IMR-90 (cell line): Measurements from ENCODE around the gene ZBTB40. TPM values are rescaled to one million over a fixed set of nuclear protein-coding genes. Genes with fewer than 3 reads are reported as not detected.

Source experiments
- ATAC-seq: fragments of 200-7000 bp; cut with Tn5 transposase; 2 replicates; pipeline ENCODE4 v1.9.1; 2020; ENCODE audit warnings: low read depth, mild to moderate bottlenecking, moderate library complexity
- BruUV-seq: library from RNA; stranded (reverse); fragments of 400-500 nt; replicated peaks from 2 replicates; lab custom pipeline; 2021; lab: Mats Ljungman, UMichigan
- CTCF ChIA-PET: fragments of 300-600 bp; formaldehyde crosslinking; extraction: SDS; loops from one replicate; lab custom pipeline; 2021; ENCODE audit warnings: antibody characterized with exemption; lab: Yijun Ruan, JAX
- POLR2A ChIA-PET: fragments of 300-600 bp; sonication (Branson Sonifier 250); formaldehyde crosslinking; loops from one replicate; lab custom pipeline; 2022; ENCODE audit warnings: antibody characterized with exemption; ENCODE audit not compliant: unreplicated experiment; lab: Charles Lee
- DNase-seq: peaks from one replicate; pipeline ENCODE4 v3.0.0; 2013
- H2AFZ ChIP-seq: replicated peaks from 2 replicates; pipeline ENCODE3; 2013; ENCODE audit warnings: low read length, mild to moderate bottlenecking; ENCODE audit not compliant: poor library complexity
- H2AK5ac ChIP-seq: 2 replicates; pipeline ENCODE4 v1.6.1; 2013; ENCODE audit warnings: low read depth, low read length, inconsistent platforms
- H2AK9ac ChIP-seq: replicated peaks from 2 replicates; pipeline ENCODE3; 2013; ENCODE audit warnings: mild to moderate bottlenecking, low read depth, low read length, moderate library complexity; ENCODE audit not compliant: poor library complexity
- H2BK120ac ChIP-seq: 2 replicates; pipeline ENCODE4 v1.6.1; 2013; ENCODE audit warnings: low read depth, low read length, inconsistent platforms
- H2BK15ac ChIP-seq: 3 replicates; pipeline ENCODE4 v1.6.1; 2013; ENCODE audit warnings: low read depth, low read length, inconsistent platforms
- H2BK20ac ChIP-seq: 2 replicates; pipeline ENCODE4 v1.6.1; 2013; ENCODE audit warnings: low read depth, mild to moderate bottlenecking, inconsistent platforms, low read length, moderate library complexity
- H2BK5ac ChIP-seq: 2 replicates; pipeline ENCODE4 v1.6.1; 2013; ENCODE audit warnings: mild to moderate bottlenecking, low read depth, low read length, inconsistent platforms; ENCODE audit not compliant: poor library complexity, severe bottlenecking
- H3K14ac ChIP-seq: replicated peaks from 2 replicates; pipeline ENCODE4 v1.6.1; 2013; ENCODE audit warnings: low read depth, low read length, inconsistent platforms
- H3K18ac ChIP-seq: 2 replicates; pipeline ENCODE4 v1.6.1; 2013; ENCODE audit warnings: low read depth, low read length, control low read depth
- H3K23ac ChIP-seq: 2 replicates; pipeline ENCODE4 v1.6.1; 2013; ENCODE audit warnings: low read depth, low read length, inconsistent platforms
- H3K27ac ChIP-seq: 2 replicates; pipeline ENCODE4 v1.5.1; 2013; ENCODE audit warnings: mild to moderate bottlenecking, control low read depth, low read length; ENCODE audit not compliant: insufficient read depth
- H3K27me3 ChIP-seq: 2 replicates; pipeline ENCODE4 v1.6.1; 2013; ENCODE audit warnings: low read length; ENCODE audit not compliant: control insufficient read depth, insufficient read depth
- H3K36me3 ChIP-seq: 2 replicates; pipeline ENCODE4 v1.6.1; 2013; ENCODE audit warnings: low read length, mixed read lengths; ENCODE audit not compliant: control insufficient read depth, insufficient read depth
- H3K4ac ChIP-seq: 2 replicates; pipeline ENCODE4 v1.6.1; 2013; ENCODE audit warnings: low read depth, low read length, inconsistent platforms
- H3K4me1 ChIP-seq: 2 replicates; pipeline ENCODE4 v1.6.1; 2013; ENCODE audit warnings: low read length, mixed read lengths; ENCODE audit not compliant: control insufficient read depth, insufficient read depth
- H3K4me2 ChIP-seq: 2 replicates; pipeline ENCODE4 v1.6.1; 2013; ENCODE audit warnings: low read depth, mild to moderate bottlenecking, control low read depth, low read length, moderate library complexity
- H3K4me3 ChIP-seq: 2 replicates; pipeline ENCODE4 v1.5.1; 2013; ENCODE audit warnings: low read depth, mild to moderate bottlenecking, control low read depth, low read length, moderate library complexity; ENCODE audit not compliant: insufficient read depth
- H3K56ac ChIP-seq: 2 replicates; pipeline ENCODE4 v1.6.1; 2013; ENCODE audit warnings: low read length, inconsistent platforms; ENCODE audit not compliant: insufficient read depth; ENCODE audit errors: extremely low read depth
- H3K79me1 ChIP-seq, 2 experiments: 2 replicates each; pipeline ENCODE4 v1.6.1; 2013; ENCODE audit warnings: low read length in 2 of 2, inconsistent platforms in 1 of 2, low read depth in 1 of 2
- H3K9ac ChIP-seq: 2 replicates; pipeline ENCODE4 v1.6.1; 2013; ENCODE audit warnings: low read depth, low read length, control low read depth
- H3K9me1 ChIP-seq: 2 replicates; pipeline ENCODE4 v1.6.1; 2013; ENCODE audit warnings: low read length, inconsistent platforms; ENCODE audit not compliant: insufficient read depth
- H3K9me3 ChIP-seq: 2 replicates; pipeline ENCODE4 v1.6.1; 2013; ENCODE audit warnings: low read length; ENCODE audit not compliant: control insufficient read depth, insufficient read depth
- H4K20me1 ChIP-seq: 2 replicates; pipeline ENCODE4 v1.6.1; 2013; ENCODE audit warnings: low read length, inconsistent platforms; ENCODE audit not compliant: insufficient read depth
- H4K5ac ChIP-seq: 2 replicates; pipeline ENCODE4 v1.6.1; 2013; ENCODE audit warnings: mild to moderate bottlenecking, low read depth, low read length, control low read depth
- H4K8ac ChIP-seq, 2 experiments: 2 replicates each; pipeline ENCODE4 v1.6.1; 2013; ENCODE audit warnings: low read depth in 2 of 2, low read length in 2 of 2, control low read depth in 1 of 2, inconsistent platforms in 1 of 2
- H4K91ac ChIP-seq: 2 replicates; pipeline ENCODE4 v1.6.1; 2013; ENCODE audit warnings: low read depth, low read length, inconsistent platforms; ENCODE audit not compliant: insufficient read depth
- BHLHE40 ChIP-seq: fragments of 150-350 bp; IDR thresholded peaks from 2 replicates; pipeline ENCODE4 v1.6.1; 2016; ENCODE audit warnings: mild to moderate bottlenecking, low read depth, low read length
- MAZ ChIP-seq: IDR thresholded peaks from 2 replicates; pipeline ENCODE4 v1.6.1; 2012; ENCODE audit warnings: low read depth, mild to moderate bottlenecking, low read length, improper control_type of control experiment, moderate library complexity, borderline replicate concordance
- NFE2L2 ChIP-seq: fragments of 150-350 bp; IDR thresholded peaks from 2 replicates; pipeline ENCODE4 v1.6.1; 2016; ENCODE audit warnings: low read depth, mild to moderate bottlenecking, low read length
- WGBS, 2 experiments: methylation state at CpG; one replicate each; pipeline versions ENCODE4 v1.1.5 to v1.1.7; 2013; ENCODE audit warnings: missing lambda C conversion rate in 2 of 2; ENCODE audit not compliant: insufficient read length in 1 of 2; ENCODE audit errors: extremely low coverage in 2 of 2; 5-methylcytosine and 5-hydroxymethylcytosine counted together
- dilution Hi-C: fragments of 300-500 bp; cut with HindIII; formaldehyde crosslinking; loops from one replicate; pipeline ENCODE4 v1.14.3; 2018; ENCODE audit warnings: low sequenced_read_pairs; ENCODE audit not compliant: unreplicated experiment
- in situ Hi-C: fragments of 300-500 bp; cut with MboI; formaldehyde crosslinking; loops from 3 replicates; pipeline ENCODE4 v1.14.3; 2019; ENCODE audit warnings: low sequenced_read_pairs, inconsistent platforms, mixed read lengths
- intact Hi-C: fragments of 100-400 bp; cut with micrococcal nuclease; formaldehyde crosslinking; loops from 2 replicates; pipeline ENCODE4 v1.10.0; 2022
- polyA plus RNA-seq, 3 experiments: library from polyadenylated mRNA; depleted of rRNA; stranded (reverse); fragments of >200 nt; gene quantifications; 2 replicates each; pipeline ENCODE4 v1.2.3, GENCODE V29; 2012; ENCODE audit warnings: low replicate concordance in 1 of 3
- total RNA-seq: library from RNA; depleted of rRNA; stranded (reverse); fragments of >200 nt; gene quantifications from 2 replicates; pipeline ENCODE4 v1.2.3, GENCODE V29; 2012

The ZBTB40 gene
- total and polyA plus RNA-seq, 2 of the 4 experiments (the other 2 are of a cell fraction), result 6.0 to 9.7 TPM

DNA sequence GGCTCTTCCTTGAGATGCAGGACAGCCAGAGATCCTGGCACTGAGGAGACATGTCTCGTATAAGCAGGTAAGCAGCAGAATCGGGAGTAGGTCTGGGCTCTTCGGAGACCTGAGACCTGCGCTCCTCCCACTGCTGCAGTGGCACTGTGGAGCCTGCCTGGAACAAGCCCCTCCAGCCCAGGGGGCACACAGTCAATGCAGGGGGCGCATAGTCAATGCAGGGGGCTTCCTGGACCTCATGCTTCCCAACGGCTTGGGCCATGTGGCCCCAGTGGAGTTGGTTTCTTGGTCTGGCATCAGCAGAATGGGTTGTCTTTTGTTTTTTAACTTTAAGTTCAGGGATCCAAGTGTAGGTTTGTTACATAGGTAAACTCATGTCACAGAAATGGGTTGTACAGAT is 83.7 kb downstream of the ZBTB40 start:
- ChIA-PET CTCF (no interaction called here), POLR2A (no interaction called here)
- H3K56ac ChIP-seq, result no peak overlapping the region
- no peaks in the 10 kb centered on the region; the same call in 1 of the 2 replicates for H3K9me1 ChIP-seq
- H3K27ac ChIP-seq, result no peak overlapping the region
- H3K4me3 ChIP-seq, result no peak overlapping the region
- DNase-seq, result no peak
- no peak overlapping the region for H3K9ac ChIP-seq
- H2BK15ac ChIP-seq, result no peak overlapping the region
- H3K14ac ChIP-seq, result no peak overlapping the region
- in situ Hi-C loops, result no loop called here
- H3K23ac ChIP-seq, result no peak overlapping the region
- ATAC-seq, result no peak
- H2BK5ac ChIP-seq, result no peak overlapping the region
- H3K9me3 ChIP-seq, result no peaks in the 10 kb centered on the region
- WGBS, 2 experiments, result no CpG with 5 or more reads among the region's 6 CpGs
- intact Hi-C loops, result no loop called here
- H2BK20ac ChIP-seq, result no peak overlapping the region
- no peak overlapping the region for H2AFZ ChIP-seq
- H3K18ac ChIP-seq, result no peak overlapping the region
- no peak overlapping the region for H4K5ac ChIP-seq
- H2AK5ac ChIP-seq, result no peak overlapping the region
- H3K79me1 ChIP-seq, result no peaks in the 10 kb centered on the region
- no peaks in the 10 kb centered on the region for H4K20me1 ChIP-seq
- H3K4me2 ChIP-seq, result no peak overlapping the region
- dilution Hi-C loops, result no loop called here
- H2BK120ac ChIP-seq, result no peak overlapping the region
- H3K27me3 ChIP-seq, result no peaks in the 10 kb centered on the region; the same call in 1 of the 2 replicates
- H3K36me3 ChIP-seq, result 0 out of 2 replicates have a peak, but pooled peaks cover 1% of the 10 kb centered on the region
- BruUV-seq, result no TSS peak
- no peak overlapping the region for H4K91ac ChIP-seq
- no peak overlapping the region for H3K4ac ChIP-seq
- no peak overlapping the region for H4K8ac ChIP-seq
- H2AK9ac ChIP-seq, result no peak overlapping the region
- no peaks in the 10 kb centered on the region for H3K4me1 ChIP-seq
- TF ChIP-seq MAZ, result no peak
- TF ChIP-seq BHLHE40, result no peak
- TF ChIP-seq NFE2L2, result no peak
